ENCODE data around the gene B3GALT6.

Gene B3GALT6

GRCh38 chr1:1259951-1260600 lies 28.0 kb downstream of the B3GALT6 start:
- DNase-seq (ENCODE audit: extremely low read depth in 1 of 2, low read depth in 1 of 2) = no peak

- no peak for DNase-seq (ENCODE audit: extremely low read depth in 1 of 2, low read depth in 1 of 2)
These were observed 29.0 kb downstream of the B3GALT6 start for GRCh38 chr1:1260843-1261560.

GRCh38 chr1:1262071-1262470 lies 30.0 kb downstream of the B3GALT6 start:
- no peak for DNase-seq (ENCODE audit: extremely low read depth in 1 of 2, low read depth in 1 of 2)

- no peak for DNase-seq (ENCODE audit: extremely low read depth in 1 of 2, low read depth in 1 of 2)
These were observed 30.7 kb downstream of the B3GALT6 start for GRCh38 chr1:1262758-1263157.

- no peak for DNase-seq (ENCODE audit: extremely low read depth in 1 of 2, low read depth in 1 of 2)
These were observed 32.0 kb downstream of the B3GALT6 start for GRCh38 chr1:1264026-1264425.

- no peak for DNase-seq (ENCODE audit: extremely low read depth in 1 of 2, low read depth in 1 of 2)
These were observed 32.8 kb downstream of the B3GALT6 start for GRCh38 chr1:1264868-1265272.

- DNase-seq (ENCODE audit: extremely low read depth in 1 of 2, low read depth in 1 of 2) = no peak
These were observed 35.6 kb downstream of the B3GALT6 start for GRCh38 chr1:1267488-1268283.

- no peak for DNase-seq (ENCODE audit: extremely low read depth in 1 of 2, low read depth in 1 of 2)
These were observed 36.2 kb downstream of the B3GALT6 start for GRCh38 chr1:1268284-1268682.

GRCh38 chr1:1270813-1271212 lies 38.8 kb downstream of the B3GALT6 start:
- DNase-seq (ENCODE audit: extremely low read depth in 1 of 2, low read depth in 1 of 2) = no peak

GRCh38 chr1:1272341-1273208 lies 40.5 kb downstream of the B3GALT6 start:
- DNase-seq (ENCODE audit: extremely low read depth in 1 of 2, low read depth in 1 of 2) = no peak

GRCh38 chr1:1273209-1273511 lies 41.1 kb downstream of the B3GALT6 start:
- no peak for DNase-seq (ENCODE audit: extremely low read depth in 1 of 2, low read depth in 1 of 2)

GRCh38 chr1:1273512-1274298 lies 41.7 kb downstream of the B3GALT6 start, which contains the start of gene UBE2J2:
Gene UBE2J2 (minus strand): TSS chr1:1273854. CDS start chr1:1267992, 5,862 bp downstream.
- DNase-seq (ENCODE audit: extremely low read depth in 1 of 2, low read depth in 1 of 2) = peak; percentile 86 to 91

GRCh38 chr1:1274299-1274930 lies 42.4 kb downstream of the B3GALT6 start:
- no peak for DNase-seq (ENCODE audit: extremely low read depth in 1 of 2, low read depth in 1 of 2)

GRCh38 chr1:1274931-1275431 lies 42.9 kb downstream of the B3GALT6 start:
- DNase-seq (ENCODE audit: extremely low read depth in 1 of 2, low read depth in 1 of 2) = no peak

- no peak for DNase-seq (ENCODE audit: extremely low read depth in 1 of 2, low read depth in 1 of 2)
These were observed 43.8 kb downstream of the B3GALT6 start for GRCh38 chr1:1275836-1276235.

GRCh38 chr1:1278620-1279019 lies 46.6 kb downstream of the B3GALT6 start:
- no peak for DNase-seq (ENCODE audit: extremely low read depth in 1 of 2, low read depth in 1 of 2)

GRCh38 chr1:1279028-1279427 lies 47.0 kb downstream of the B3GALT6 start:
- DNase-seq (ENCODE audit: extremely low read depth in 1 of 2, low read depth in 1 of 2) = no peak

- no peak for DNase-seq (ENCODE audit: extremely low read depth in 1 of 2, low read depth in 1 of 2)
These were observed 48.9 kb downstream of the B3GALT6 start for GRCh38 chr1:1280782-1281481.

Data from stimulated activated CD8-positive, alpha-beta memory T cell treated with anti-CD3 and anti-CD28 coated beads, Interleukin-7, amount 100 ng/mL, for 48 hours (primary cell).